ENCODE results near the gene KRTAP5-3.

Gene KRTAP5-3

GRCh38 chr11:1642288-1643145, 34.3 kb upstream of the KRTAP5-3 start:
- no peak for DNase-seq

- DNase-seq: no peak
These were observed 32.8 kb upstream of the KRTAP5-3 start for GRCh38 chr11:1641096-1641495.

GRCh38 chr11:1640076-1640946, 32.0 kb upstream of the KRTAP5-3 start:
- peak; percentile 16 for DNase-seq

- DNase-seq: no peak
These were observed 31.4 kb upstream of the KRTAP5-3 start for GRCh38 chr11:1639666-1640065.

- no peak for DNase-seq
These were observed 30.9 kb upstream of the KRTAP5-3 start for GRCh38 chr11:1639102-1639620.

GRCh38 chr11:1638344-1638743, 30.1 kb upstream of the KRTAP5-3 start:
- no peak for DNase-seq

- DNase-seq: no peak
These were observed 29.4 kb upstream of the KRTAP5-3 start for GRCh38 chr11:1637628-1638027.

- no peak for DNase-seq
These were observed 28.2 kb upstream of the KRTAP5-3 start for GRCh38 chr11:1636291-1636950.

- DNase-seq: no peak
These were observed 25.6 kb upstream of the KRTAP5-3 start for GRCh38 chr11:1633864-1634263.

GRCh38 chr11:1632053-1632714, 23.9 kb upstream of the KRTAP5-3 start:
- no peak for DNase-seq

- no peak for DNase-seq
These were observed 22.9 kb upstream of the KRTAP5-3 start for GRCh38 chr11:1631066-1631568.

GRCh38 chr11:1630271-1630670, 22.0 kb upstream of the KRTAP5-3 start:
- DNase-seq: no peak

- DNase-seq: no peak
These were observed 21.3 kb upstream of the KRTAP5-3 start, which contains the start of gene KRTAP5-5 for GRCh38 chr11:1629326-1630185. Gene KRTAP5-5, plus strand, starts transcription at chr11:1629775. Its CDS starts 66 bp downstream, at chr11:1629841.

- DNase-seq: peak; percentile 50
These were observed 20.5 kb upstream of the KRTAP5-3 start for GRCh38 chr11:1628506-1629325.

- DNase-seq: no peak
These were observed 17.3 kb upstream of the KRTAP5-3 start for GRCh38 chr11:1625541-1625940.

- DNase-seq: no peak
These were observed 16.4 kb upstream of the KRTAP5-3 start for GRCh38 chr11:1624621-1625020.

- DNase-seq: no peak
These were observed 15.5 kb upstream of the KRTAP5-3 start for GRCh38 chr11:1623716-1624115.

- no peak for DNase-seq
These were observed 13.8 kb upstream of the KRTAP5-3 start, which contains the start of gene KRTAP5-4 for GRCh38 chr11:1622086-1622485. Gene KRTAP5-4, minus strand, starts transcription at chr11:1622138. Its CDS starts 45 bp downstream, at chr11:1622093.

- DNase-seq: peak; percentile 45
These were observed 11.2 kb upstream of the KRTAP5-3 start for GRCh38 chr11:1619449-1619848.

- no peak for DNase-seq
These were observed 10.0 kb upstream of the KRTAP5-3 start for GRCh38 chr11:1618231-1618630.

All from central memory CD4-positive, alpha-beta T cell (primary cell).